Fibroblast of skin of left biceps (primary cell): Measurements from ENCODE around the gene SPOP.

Source experiments
- DNase-seq, 2 experiments: peaks; one replicate each; pipeline ENCODE4 v3.0.0-alpha.2; 2013; ENCODE audit warnings: low read depth in 2 of 2

Gene SPOP

GRCh38 chr17:49549691-49550678 lies 127.9 kb downstream of the SPOP start:
- DNase-seq = no peak

GRCh38 chr17:49549311-49549605 lies 128.6 kb downstream of the SPOP start:
- no peak for DNase-seq
